GM18951 (cell line): ENCODE data around the gene ITGA3.

Experiments used
- POLR2A ChIP-seq: IDR thresholded peaks from 4 replicates; pipeline ENCODE4 v1.6.1; 2011; ENCODE audit warnings: mild to moderate bottlenecking; ENCODE audit not compliant: insufficient read length, insufficient read depth; ENCODE audit errors: extremely low read depth
- in situ Hi-C: fragments of 300-500 bp; cut with MboI; formaldehyde crosslinking; loops from one replicate; pipeline ENCODE4 v1.12.0; 2022; ENCODE audit warnings: low sequenced_read_pairs, mixed read lengths, inconsistent platforms; ENCODE audit not compliant: unreplicated experiment

The ITGA3 gene

DNA sequence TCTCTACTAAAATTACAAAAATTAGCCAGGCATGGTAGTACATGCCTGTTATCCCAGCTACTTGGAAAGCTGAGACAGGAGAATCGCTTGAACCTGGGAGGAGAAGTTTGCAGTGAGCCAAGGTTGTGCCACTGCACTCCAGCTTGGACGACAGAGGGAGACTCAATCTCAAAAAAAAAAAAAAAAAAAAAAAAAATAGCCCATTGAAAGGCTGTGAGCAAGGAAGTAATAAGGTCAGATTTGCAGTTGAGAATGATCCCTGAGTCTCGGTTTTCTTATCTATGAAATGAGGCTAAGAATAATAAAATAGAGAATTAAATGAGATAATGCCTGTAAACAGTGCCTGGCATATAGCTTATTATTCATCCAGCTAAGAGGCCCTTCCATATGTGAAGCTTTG is 37.9 kb downstream of the ITGA3 start:
- in situ Hi-C loops = no loop called here
- TF ChIP-seq POLR2A = no peak

DNA sequence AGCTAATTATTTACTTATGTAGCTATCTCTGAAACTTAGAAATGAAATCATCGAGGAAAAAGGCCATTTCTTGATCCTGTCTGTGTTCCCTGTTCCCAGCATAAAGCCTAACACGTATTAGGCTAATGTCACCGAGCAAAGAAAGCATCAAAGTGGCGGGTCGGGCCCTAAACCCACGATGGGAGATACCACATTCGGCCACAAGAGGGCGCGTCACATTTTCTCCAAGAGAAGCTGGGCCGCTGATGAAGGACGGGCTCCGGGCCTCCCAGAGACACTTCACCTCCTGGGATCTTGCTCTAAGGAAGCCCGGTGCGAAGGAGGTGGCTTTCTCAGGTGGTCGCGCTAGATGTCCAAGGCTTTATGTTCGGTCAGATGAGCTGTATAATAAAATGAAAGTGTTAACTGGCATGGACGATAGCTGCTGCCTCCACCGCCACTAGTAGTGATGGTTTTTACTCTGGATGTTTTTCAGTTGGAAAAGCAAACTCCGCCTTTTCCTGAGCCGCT is 38.4 kb downstream of the ITGA3 start:
- in situ Hi-C loops = no loop called here
- no peak for TF ChIP-seq POLR2A

DNA sequence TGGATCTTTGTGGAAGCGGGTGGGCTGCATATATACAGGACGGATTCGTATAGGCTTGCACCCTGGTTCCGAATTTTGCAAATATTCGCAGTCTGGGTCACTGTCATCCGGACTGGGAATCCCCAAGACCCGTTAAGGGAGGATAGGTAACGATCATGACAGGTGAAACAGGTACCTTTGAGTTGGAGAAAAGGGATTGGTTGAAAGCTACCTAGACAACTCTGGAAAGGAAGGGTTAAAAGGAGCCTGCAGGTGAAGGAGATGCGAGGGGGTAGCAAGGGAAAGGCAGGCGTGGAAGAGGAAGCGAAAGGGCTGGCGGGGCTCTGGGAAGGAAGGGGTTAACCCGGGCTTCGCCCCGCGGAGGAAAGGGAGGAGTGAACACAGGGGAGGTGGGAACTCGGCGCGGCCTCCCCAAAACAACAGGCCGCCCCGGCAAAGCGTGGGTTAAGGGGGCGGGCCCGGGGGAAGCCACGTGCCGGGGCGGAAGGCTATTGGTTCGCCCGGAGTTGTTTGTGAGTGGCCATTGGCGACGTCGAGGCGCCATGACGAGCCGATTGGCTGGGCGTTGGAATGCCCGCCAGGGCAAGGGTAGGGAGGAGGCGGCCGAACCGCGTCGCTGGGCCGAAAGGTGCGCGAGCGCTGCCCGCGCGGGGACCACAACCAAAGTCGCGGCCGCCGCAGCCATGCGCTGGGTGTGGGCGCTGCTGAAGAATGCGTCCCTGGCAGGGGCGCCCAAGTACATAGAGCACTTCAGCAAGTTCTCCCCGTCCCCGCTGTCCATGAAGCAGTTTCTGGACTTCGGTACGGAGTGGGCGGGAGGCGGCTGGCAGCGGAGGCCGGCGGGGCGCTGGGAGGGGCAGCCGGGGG is 39.1 kb downstream of the ITGA3 start, which contains the start of gene PDK2:
TSS of gene PDK2 (plus strand) at position 599 of the 867 bp plus-strand sequence. CDS start at position 684, 85 bp downstream.
- in situ Hi-C loops = no loop called here
- TF ChIP-seq POLR2A = peak; percentile 47

DNA sequence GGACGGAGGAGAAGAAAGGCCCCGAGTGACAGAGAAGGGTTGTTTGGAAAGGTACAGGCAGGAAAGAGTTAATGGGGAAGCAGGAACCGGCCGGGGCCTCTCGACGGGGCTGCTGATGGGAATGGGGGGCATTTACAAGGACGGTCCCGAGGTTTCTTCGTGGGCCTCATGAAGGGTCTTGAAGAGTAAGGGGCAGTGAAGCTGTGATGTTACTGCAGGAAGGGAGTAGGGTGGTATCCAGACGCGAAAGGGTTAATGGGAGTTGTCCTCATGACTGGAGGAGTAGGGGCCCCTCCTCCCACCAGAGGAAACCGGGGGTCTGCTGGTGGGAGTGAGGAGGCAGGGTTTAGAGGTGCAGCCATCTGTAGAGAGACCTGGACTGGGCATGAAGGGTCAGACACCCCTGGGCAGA is 39.7 kb downstream of the ITGA3 start:
- TF ChIP-seq POLR2A = no peak
- in situ Hi-C loops = no loop called here

DNA sequence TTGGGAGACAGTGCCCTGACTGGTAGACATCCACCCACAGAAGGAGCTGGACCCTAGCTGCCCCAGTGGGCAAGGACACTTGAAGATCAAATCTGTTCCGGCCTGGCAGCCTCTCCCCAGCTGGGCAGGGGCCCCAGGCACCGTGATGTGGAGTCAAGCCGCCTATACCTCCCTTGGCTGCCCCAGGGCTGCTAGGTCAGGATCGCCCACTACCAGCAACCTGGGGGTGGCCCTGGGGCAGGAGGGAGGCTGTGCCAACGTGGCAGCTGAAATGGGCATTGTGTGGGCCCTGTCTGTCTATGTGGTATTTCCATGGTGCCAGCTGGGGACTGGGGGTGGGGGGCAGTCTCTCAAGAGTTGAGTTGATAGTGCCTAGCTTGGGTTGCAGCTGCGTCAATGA is 40.2 kb downstream of the ITGA3 start:
- TF ChIP-seq POLR2A = no peak
- in situ Hi-C loops = no loop called here

DNA sequence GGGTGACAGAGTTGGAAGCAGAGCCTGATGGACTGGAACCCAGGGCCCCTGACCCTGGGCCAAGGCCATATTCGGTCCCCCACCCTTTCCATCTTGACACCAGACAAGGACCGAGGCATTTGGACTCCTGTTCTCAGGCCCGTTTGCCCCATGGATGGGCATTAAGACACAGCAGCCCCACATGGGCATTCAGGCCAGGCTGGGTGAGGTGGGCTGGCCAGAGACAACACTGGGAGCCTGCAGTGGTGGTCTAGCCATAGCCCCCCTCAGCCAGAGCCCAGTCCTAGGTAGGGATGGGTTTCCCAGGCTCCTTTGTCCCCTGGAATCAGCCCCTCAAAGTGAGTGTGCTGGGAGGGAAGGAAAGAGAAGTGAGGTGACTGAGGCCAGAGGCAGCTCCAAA is 40.8 kb downstream of the ITGA3 start:
- in situ Hi-C loops = no loop called here
- no peak for TF ChIP-seq POLR2A

DNA sequence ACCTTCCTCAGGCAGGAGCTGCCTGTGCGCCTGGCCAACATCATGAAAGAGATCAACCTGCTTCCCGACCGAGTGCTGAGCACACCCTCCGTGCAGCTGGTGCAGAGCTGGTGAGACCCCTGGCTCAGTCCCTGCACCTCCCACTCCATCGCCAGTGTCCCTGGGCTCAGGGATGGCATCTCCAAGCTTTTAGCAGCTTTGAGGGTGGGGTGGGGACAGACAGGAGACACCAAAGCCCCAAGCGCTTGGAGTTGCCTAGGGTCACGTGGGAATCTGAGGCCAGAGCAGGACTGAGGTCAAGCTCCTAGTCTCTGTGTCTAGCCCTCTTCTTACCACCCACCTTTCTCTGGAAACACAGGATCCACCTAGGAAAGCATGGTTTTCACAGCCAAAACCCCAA is 41.5 kb downstream of the ITGA3 start:
- in situ Hi-C loops = no loop called here
- no peak for TF ChIP-seq POLR2A

DNA sequence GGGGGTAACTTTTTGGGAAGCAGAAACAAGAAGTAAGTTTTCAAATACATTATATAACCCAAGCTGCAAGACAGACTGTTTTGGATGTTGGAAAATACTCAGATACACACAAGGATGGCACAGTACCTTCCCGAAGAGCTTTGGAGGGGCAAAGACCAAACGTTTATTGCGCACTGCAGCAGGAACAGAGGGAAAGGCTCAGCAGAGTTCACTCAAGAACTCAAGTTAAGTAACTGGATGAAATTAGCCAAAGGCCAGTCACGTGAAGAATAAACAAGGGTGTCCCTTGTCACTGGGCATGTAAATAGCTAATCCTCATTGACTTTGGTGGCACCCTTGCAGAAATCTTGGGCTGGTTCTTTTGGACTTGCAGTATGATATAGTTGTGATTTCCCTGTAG is 42.0 kb downstream of the ITGA3 start:
- in situ Hi-C loops = no loop called here

DNA sequence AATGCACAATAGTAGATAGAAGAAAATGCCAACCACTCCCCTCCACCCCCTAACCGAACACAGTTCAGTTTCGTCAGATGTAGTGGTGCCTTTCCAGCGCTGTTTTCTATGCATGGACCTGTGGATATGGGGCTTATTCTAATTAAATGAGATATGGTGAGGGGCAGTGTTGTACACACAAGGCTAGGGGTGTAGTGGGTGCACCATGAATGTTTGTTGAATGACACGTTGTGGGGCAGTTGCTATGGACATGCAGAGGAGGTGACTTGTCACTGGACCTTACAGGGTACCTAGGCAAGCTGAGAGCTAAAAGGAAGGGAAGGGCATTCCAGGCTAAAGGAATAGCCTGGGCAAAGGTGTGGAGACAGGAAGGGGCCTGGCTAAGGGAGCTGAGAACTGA is 42.7 kb downstream of the ITGA3 start:
- TF ChIP-seq POLR2A = no peak
- in situ Hi-C loops = no loop called here

More for the DNA sequence above, 42.0 kb downstream of the ITGA3 start:
- no peak for TF ChIP-seq POLR2A

DNA sequence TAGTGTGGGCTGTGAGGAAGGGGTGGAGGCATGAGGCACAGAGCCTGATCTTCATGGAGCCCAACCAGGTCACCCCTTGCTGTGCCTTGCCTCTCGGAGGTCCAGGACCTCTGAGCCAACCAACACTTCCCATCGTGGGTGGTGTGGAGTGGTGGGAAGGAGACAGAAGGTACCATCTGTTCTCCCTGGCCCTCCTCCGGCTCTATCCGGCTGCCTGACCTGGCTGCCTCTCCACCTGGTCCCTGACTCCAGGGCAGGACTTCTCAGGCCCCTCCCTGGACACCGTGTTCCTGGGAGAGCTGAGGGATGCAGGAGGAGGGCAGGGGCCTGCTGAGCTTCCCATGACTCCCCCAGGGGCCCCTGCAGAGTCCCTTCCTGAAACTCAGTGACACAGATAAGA is 43.1 kb downstream of the ITGA3 start:
- in situ Hi-C loops = no loop called here
- no peak for TF ChIP-seq POLR2A

DNA sequence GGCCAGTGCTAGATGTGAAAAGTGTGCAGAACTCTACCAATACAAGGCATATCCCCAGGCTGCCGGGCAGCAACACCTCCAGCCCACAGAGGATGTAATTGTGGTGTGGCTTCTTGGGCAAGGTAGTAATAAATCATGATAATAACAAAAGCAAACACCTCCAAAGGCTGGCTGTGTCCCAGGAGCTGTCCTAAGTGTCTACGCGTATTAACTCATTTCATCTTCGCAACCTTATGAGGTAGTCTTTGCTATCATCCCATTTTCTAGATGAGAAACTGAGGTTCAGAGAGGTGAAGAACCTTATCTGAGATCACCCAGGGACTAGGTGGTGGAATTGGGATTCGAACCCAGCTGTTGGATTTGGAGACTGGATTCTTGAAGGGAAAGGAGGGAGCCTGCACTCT is 44.6 kb downstream of the ITGA3 start:
- in situ Hi-C loops = no loop called here
- TF ChIP-seq POLR2A = no peak

DNA sequence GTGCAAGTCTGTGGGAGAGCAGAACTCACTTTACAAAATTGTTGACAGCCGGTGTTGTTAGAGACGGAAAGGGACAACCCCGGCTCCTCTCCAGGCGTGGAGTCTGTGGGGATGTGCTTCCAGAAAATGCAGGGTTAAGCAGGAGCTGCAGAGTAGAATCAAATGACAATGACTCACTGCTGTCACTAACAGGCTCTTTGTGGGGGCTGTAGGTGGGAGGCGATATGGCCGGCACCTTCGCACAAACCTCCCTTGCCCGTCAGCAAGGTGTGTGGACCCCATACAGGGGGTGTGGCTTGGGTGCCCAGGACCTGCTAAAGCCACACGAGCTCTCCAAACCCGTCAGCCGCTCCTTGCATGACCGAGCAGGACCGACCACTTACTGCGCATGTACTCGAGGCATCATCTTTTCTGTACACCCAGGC is 45.0 kb downstream of the ITGA3 start:
- in situ Hi-C loops = no loop called here
- TF ChIP-seq POLR2A = no peak

DNA sequence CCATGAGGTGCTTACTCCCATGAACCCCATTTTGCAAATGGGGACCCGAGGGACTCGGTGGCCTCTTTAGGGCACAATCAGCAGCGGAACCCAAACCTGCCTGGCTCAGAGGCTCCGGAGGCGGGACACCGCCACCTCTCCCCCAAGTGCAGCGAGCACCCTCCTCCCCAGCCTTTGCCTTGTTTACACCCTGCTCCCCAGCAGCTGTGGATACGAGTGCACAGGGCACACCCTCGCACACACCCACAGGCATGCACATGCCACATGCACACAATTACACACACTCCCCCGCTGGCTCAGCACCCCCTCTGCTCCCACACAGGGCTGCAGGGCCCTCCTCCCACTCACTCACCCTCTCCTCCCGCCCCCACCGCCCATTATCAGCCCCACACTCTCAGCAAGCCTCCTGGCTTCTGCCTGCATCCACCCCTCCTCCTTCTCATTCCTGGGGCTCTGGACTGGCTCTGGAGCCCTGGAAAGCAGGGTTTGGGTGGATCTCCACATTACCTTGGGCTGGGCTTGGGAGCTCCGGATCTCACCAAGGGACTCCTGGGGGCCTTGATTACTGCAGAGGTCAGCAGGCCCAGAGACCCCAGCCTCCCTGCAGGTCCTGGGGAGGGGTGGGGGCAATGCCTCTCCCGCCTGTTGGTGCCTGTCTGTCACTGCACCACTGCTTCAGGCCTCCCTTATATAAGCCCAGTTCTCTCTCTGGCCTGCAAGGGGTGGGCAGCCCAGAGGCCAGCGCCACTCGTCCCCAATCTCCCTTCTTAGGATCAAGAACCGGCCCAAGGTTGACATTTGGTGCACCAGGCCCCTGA is 45.6 kb downstream of the ITGA3 start:
- in situ Hi-C loops = no loop called here
- TF ChIP-seq POLR2A = no peak
